K562 (cell line): Measurements from ENCODE around the gene CLEC4F. TPM values are rescaled to one million over a fixed set of nuclear protein-coding genes. Genes with fewer than 3 reads are reported as not detected.
A peak's percentile ranks its signal among the peaks of the same experiment; 100 is the strongest.

Source experiments
- ATAC-seq: fragments of 200-7000 bp; cut with Tn5 transposase; 3 replicates; pipeline ENCODE4 v1.9.1; 2020; ENCODE audit warnings: moderate library complexity
- BruUV-seq: library from RNA; stranded (reverse); fragments of 400-500 nt; replicated peaks from 2 replicates; lab custom pipeline; 2021; lab: Mats Ljungman, UMichigan
- CTCF ChIA-PET: fragments of 300-600 bp; formaldehyde crosslinking; extraction: SDS; loops from one replicate; lab custom pipeline; 2021; ENCODE audit warnings: low intra/inter-chr PET ratio; lab: Yijun Ruan, JAX
- POLR2A ChIA-PET: fragments of 300-600, 350-650 bp; sonication (Branson Sonifier 250); formaldehyde crosslinking; extraction: SDS; loops from one replicate; lab custom pipeline; 2021; ENCODE audit warnings: antibody characterized with exemption, inconsistent platforms; lab: Yijun Ruan, JAX
- DNase-seq, 4 experiments: peaks; one replicate each; pipeline versions ENCODE4 v3.0.0 to v3.0.0-alpha.2; 2011 to 2018; ENCODE audit warnings: low spot score in 3 of 4, mixed read lengths in 3 of 4; ENCODE audit errors: extremely low read depth in 1 of 4
- FAIRE-seq: peaks from 2 replicates; lab custom pipeline; 2011; peaks lifted over from hg19 to GRCh38; lab: Jason Lieb, UNC
- H2AFZ ChIP-seq: 2 replicates; pipeline ENCODE4 v1.6.0; 2011; ENCODE audit warnings: low read depth, low read length, control low read depth, inconsistent platforms
- H3K27ac ChIP-seq: fragments of 200-600 bp; 3 replicates; pipeline ENCODE4 v1.8.0; 2011; ENCODE audit warnings: low read depth, mild to moderate bottlenecking, control low read depth, inconsistent platforms, low read length, moderate library complexity, mixed read lengths; ENCODE audit errors: extremely low read depth
- H3K27me3 ChIP-seq, 2 experiments: fragments of 300-600 bp in 1 of 2; 2 replicates in 1 of 2; 3 replicates in 1 of 2; pipeline versions ENCODE4 v1.6.0 to v1.8.0; 2011; ENCODE audit warnings: inconsistent platforms in 2 of 2, low read length in 2 of 2, mild to moderate bottlenecking in 1 of 2, mixed read lengths in 1 of 2, moderate library complexity in 1 of 2; ENCODE audit not compliant: control insufficient read depth in 2 of 2, insufficient read depth in 2 of 2
- H3K36me3 ChIP-seq: fragments of 300-600 bp; 3 replicates; pipeline ENCODE4 v1.8.0; 2011; ENCODE audit warnings: mild to moderate bottlenecking, low read length, inconsistent platforms; ENCODE audit not compliant: control insufficient read depth, insufficient read depth
- H3K4me1 ChIP-seq, 2 experiments: fragments of 200-600 bp in 1 of 2; replicated peaks in 1 of 2; 2 replicates in 1 of 2; 3 replicates in 1 of 2; pipeline versions ENCODE4 v1.5.1 to v1.8.0; 2011; ENCODE audit warnings: inconsistent platforms in 2 of 2, low read length in 2 of 2, mild to moderate bottlenecking in 1 of 2, mixed read lengths in 1 of 2, moderate library complexity in 1 of 2; ENCODE audit not compliant: control insufficient read depth in 2 of 2, insufficient read depth in 2 of 2
- H3K4me2 ChIP-seq: 2 replicates; pipeline ENCODE4 v1.6.1; 2011; ENCODE audit warnings: low read length, control low read depth, inconsistent platforms, mixed read lengths; ENCODE audit not compliant: insufficient read depth
- H3K4me3 ChIP-seq: fragments of 200-600 bp; sonication (generic), shearing (Covaris generic); 2 replicates; pipeline ENCODE4 v1.5.1; 2016; ENCODE audit warnings: control low read depth, inconsistent platforms
- H3K79me2 ChIP-seq: fragments of 200-600 bp; 3 replicates; pipeline ENCODE4 v1.8.0; 2011; ENCODE audit warnings: low read length, inconsistent platforms; ENCODE audit not compliant: control insufficient read depth, insufficient read depth
- H3K9ac ChIP-seq, 2 experiments: 2 replicates each; pipeline versions ENCODE4 v1.6.0 to v1.6.1; 2011; ENCODE audit warnings: low read depth in 2 of 2, low read length in 2 of 2, control low read depth in 1 of 2, inconsistent platforms in 1 of 2, mild to moderate bottlenecking in 1 of 2, mixed read lengths in 1 of 2; ENCODE audit not compliant: insufficient read depth in 1 of 2
- H3K9me1 ChIP-seq: one replicate; pipeline ENCODE4 v1.6.0; 2011; ENCODE audit warnings: inconsistent platforms, mild to moderate bottlenecking, low read length, moderate library complexity; ENCODE audit not compliant: control insufficient read depth, insufficient read depth
- H3K9me3 ChIP-seq: replicated peaks from 2 replicates; pipeline ENCODE4 v1.5.1; 2011; ENCODE audit warnings: low read depth, low read length, inconsistent platforms; ENCODE audit not compliant: control insufficient read depth, insufficient read depth
- H4K20me1 ChIP-seq: replicated peaks from 2 replicates; pipeline ENCODE4 v1.6.1; 2011; ENCODE audit warnings: low read length, inconsistent platforms, mixed read lengths; ENCODE audit not compliant: control insufficient read depth, insufficient read depth
- CREB1 ChIP-seq, 2 experiments: sonication (generic) in 1 of 2; formaldehyde crosslinking in 1 of 2; IDR thresholded peaks; 2 replicates each; pipeline versions ENCODE4 v1.6.1 to v1.8.0; 2012 to 2022; ENCODE audit warnings: inconsistent platforms in 1 of 2, mild to moderate bottlenecking in 1 of 2, missing genetic modification reagents in 1 of 2, moderate library complexity in 1 of 2
- CTCF ChIP-seq, 3 experiments: IDR thresholded peaks in 2 of 3; conservative IDR thresholded peaks in 1 of 3; 2 replicates each; pipeline ENCODE4 v1.5.1; 2011 to 2012; ENCODE audit warnings: low read length in 3 of 3, mild to moderate bottlenecking in 3 of 3, control low read depth in 2 of 3, improper control_type of control experiment in 1 of 3, inconsistent platforms in 1 of 3, low read depth in 1 of 3, mixed read lengths in 1 of 3, moderate library complexity in 1 of 3; ENCODE audit not compliant: insufficient read depth in 2 of 3
- JUND ChIP-seq, 2 experiments: IDR thresholded peaks; 2 replicates in 1 of 2; 3 replicates in 1 of 2; pipeline ENCODE4 v1.6.1; 2011; ENCODE audit warnings: borderline replicate concordance in 2 of 2, low read depth in 2 of 2, low read length in 2 of 2, improper control_type of control experiment in 1 of 2, missing biosample characterization in 1 of 2, missing genetic modification characterization in 1 of 2, missing genetic modification reagents in 1 of 2
- L3MBTL2 ChIP-seq: fragments of 450-650 bp; IDR thresholded peaks from 2 replicates; pipeline ENCODE4 v1.6.1; 2016; ENCODE audit warnings: mild to moderate bottlenecking, moderate library complexity
- PURB ChIP-seq: sonication (generic); formaldehyde crosslinking; IDR thresholded peaks from 2 replicates; pipeline ENCODE4 v1.9.0; 2021; ENCODE audit warnings: low read depth, mild to moderate bottlenecking, missing genetic modification reagents
- WGBS: fragments of 100-300 bp; shearing (Covaris generic); methylation state at CpG from one replicate; pipeline ENCODE4 v1.1.6; 2016; ENCODE audit warnings: low coverage, mixed read lengths; ENCODE audit not compliant: insufficient coverage; ENCODE audit errors: missing lambda C conversion rate; 5-methylcytosine and 5-hydroxymethylcytosine counted together
- in situ Hi-C: fragments of 300-500 bp; cut with MboI; formaldehyde crosslinking; loops from 4 replicates; pipeline ENCODE4 v1.15.0; 2018; ENCODE audit warnings: inconsistent platforms, mixed read lengths
- intact Hi-C: fragments of 100-400 bp; cut with micrococcal nuclease; formaldehyde crosslinking; loops from 2 replicates; pipeline ENCODE4 v1.14.2; 2022
- polyA plus RNA-seq, 8 experiments: library from polyadenylated mRNA; depleted of rRNA in 4 of 8; stranded (reverse) in 5 of 8; unstranded in 3 of 8; fragments of >200 nt; fragmentation: Nextera tagmentation in 2 of 8; fragmentation: Illumina TruSeq in 1 of 8; extraction: Ambion mirVana in 2 of 8; extraction: Trizol in 1 of 8; gene quantifications; 2 replicates each; pipeline versions ENCODE4 v1.2.1 to v1.2.3, GENCODE V29; 2011 to 2014; ENCODE audit warnings: inconsistent platforms in 1 of 8, missing spikeins in 1 of 8
- total RNA-seq, 7 experiments: library from RNA; depleted of rRNA in 6 of 7; stranded (reverse); fragments of >200 nt in 6 of 7; fragmentation: Illumina TruSeq in 2 of 7; extraction: Trizol in 2 of 7; gene quantifications; 2 replicates each; pipeline versions ENCODE4 v1.2.1 to v1.2.3, GENCODE V29; 2011 to 2021; ENCODE audit warnings: low replicate concordance in 1 of 7

CLEC4F gene
- total and polyA plus RNA-seq, 9 of the 15 experiments (the other 6 are each of a cell fraction or from before 2014, with no cell fraction given) = not detected

GRCh38 chr2:70789304-70790135, 30.9 kb downstream of the CLEC4F start:
- CTCF ChIA-PET = interaction anchor here (0.8 to 1.2 kb wide), 2 partner anchors 159 to 188 kb away, joined by 3 to 7 read pairs; no protein-coding TSS in a partner anchor
- H3K9me3 ChIP-seq = no peaks in the 10 kb centered on the region
- no peaks in the 10 kb centered on the region for H3K9me1 ChIP-seq
- ATAC-seq (peak; percentile 90), DNase-seq (peak; percentile 52 to 78 (median 62)), FAIRE-seq (peak; percentile 90)
- H3K4me1 ChIP-seq = peaks cover 0 to 10% of the 10 kb centered on the region in 2 experiments; a peak in 3 of 5 replicates
- H3K79me2 ChIP-seq = no peaks in the 10 kb centered on the region
- POLR2A ChIA-PET = interaction anchor here (0.6 kb wide), 1 partner anchor 101 kb away, joined by 3 read pairs; no protein-coding TSS in a partner anchor
- no peak overlapping the region for H3K27ac ChIP-seq
- no TSS peak for BruUV-seq
- intact Hi-C loops = loop anchor here (2.0 to 10.0 kb wide), 4 partner anchors 73 to 487 kb away; partner anchors contain the start of gene FAM136A
- WGBS = 24% methylated on average over 29 of the region's 33 CpGs
- H3K27me3 ChIP-seq = peaks cover 6 to 16% of the 10 kb centered on the region in 2 experiments
- no peak overlapping the region for H3K4me3 ChIP-seq
- peak overlapping the region; percentile 22; the same call in 1 of the 2 replicates for H3K4me2 ChIP-seq
- no peaks in the 10 kb centered on the region for H3K36me3 ChIP-seq
- peak overlapping the region; percentile 77; the same call in 1 of the 2 replicates for H2AFZ ChIP-seq
- peak overlapping the region in 1 of 2 experiments; percentile 47; a peak in 1 of 4 replicates for H3K9ac ChIP-seq
- H4K20me1 ChIP-seq = no peaks in the 10 kb centered on the region
- in situ Hi-C loops = loop anchor here (5.0 to 25.0 kb wide), 2 partner anchors 158 to 477 kb away; partner anchors contain the start of gene FAM136A
- TF ChIP-seq L3MBTL2 (peak; percentile 64), CREB1 (IDR thresholded peaks at IDR 0.05) (peak; percentile 29; the same call in 1 of the 2 replicates), CREB1 (CRISPR knock-in tag; IDR thresholded peaks at IDR 0.05) (no peak), CTCF (IDR thresholded peaks at IDR 0.05 in 2 of 3, conservative IDR thresholded peaks at IDR 0.05 in 1 of 3; ENCODE audit: insufficient read depth in 2 of 3, low read depth in 1 of 3, low read length in 3 of 3) (peak; percentile 86 to 87 (median 86)), PURB (CRISPR knock-in tag) (no peak), JUND (IDR thresholded peaks at IDR 0.05; ENCODE audit: borderline replicate concordance, low read depth, low read length) (0 out of 2 replicates have a peak, but pooled peaks have one; percentile 10), JUND (tag; IDR thresholded peaks at IDR 0.05; ENCODE audit: borderline replicate concordance, low read depth, low read length) (no peak; the same call in 2 of the 3 replicates)
